Thyroid gland (tissue), 4 donors: ENCODE results near the gene DSG3.

Experiments used
- POLR2A ChIP-seq, 2 donors: fragments of 450-650 bp; IDR thresholded peaks; one replicate each; pipeline ENCODE4 v1.6.1; 2017; ENCODE audit warnings: antibody characterized with exemption in 2 of 2, mild to moderate bottlenecking in 2 of 2, moderate library complexity in 1 of 2
- TF ChIP-seq, protein P1 (sequence below), 6 experiments: fragments of 200-600 bp in 3 of 6; fragments of 450-650 bp in 3 of 6; sonication (generic) in 3 of 6; IDR thresholded peaks; one replicate each; pipeline ENCODE4 v1.5.1; 2016 to 2019; ENCODE audit warnings: antibody characterized with exemption in 6 of 6, mild to moderate bottlenecking in 2 of 6, inconsistent platforms in 1 of 6, moderate library complexity in 1 of 6

DNA sequence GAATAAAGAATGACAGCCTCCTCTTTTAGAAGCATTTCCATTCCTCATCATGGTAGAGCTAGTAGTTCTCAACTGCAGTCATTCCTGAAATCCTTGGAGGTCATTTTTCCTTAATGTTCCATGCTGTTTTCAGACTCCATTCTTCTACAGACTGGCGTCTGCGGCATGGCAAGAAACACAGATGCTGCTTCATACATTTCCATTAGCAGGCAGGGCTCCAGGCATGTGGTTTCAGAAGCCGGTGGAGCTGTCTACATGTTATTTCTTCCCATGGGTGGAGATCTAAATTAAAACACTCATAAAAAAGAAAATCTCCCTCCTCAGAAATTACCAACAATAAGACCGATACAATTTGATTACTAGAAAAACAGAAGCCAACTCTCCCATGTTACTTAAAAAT, 6.0 kb upstream of the DSG3 start:
- TF ChIP-seq, protein P1, sequence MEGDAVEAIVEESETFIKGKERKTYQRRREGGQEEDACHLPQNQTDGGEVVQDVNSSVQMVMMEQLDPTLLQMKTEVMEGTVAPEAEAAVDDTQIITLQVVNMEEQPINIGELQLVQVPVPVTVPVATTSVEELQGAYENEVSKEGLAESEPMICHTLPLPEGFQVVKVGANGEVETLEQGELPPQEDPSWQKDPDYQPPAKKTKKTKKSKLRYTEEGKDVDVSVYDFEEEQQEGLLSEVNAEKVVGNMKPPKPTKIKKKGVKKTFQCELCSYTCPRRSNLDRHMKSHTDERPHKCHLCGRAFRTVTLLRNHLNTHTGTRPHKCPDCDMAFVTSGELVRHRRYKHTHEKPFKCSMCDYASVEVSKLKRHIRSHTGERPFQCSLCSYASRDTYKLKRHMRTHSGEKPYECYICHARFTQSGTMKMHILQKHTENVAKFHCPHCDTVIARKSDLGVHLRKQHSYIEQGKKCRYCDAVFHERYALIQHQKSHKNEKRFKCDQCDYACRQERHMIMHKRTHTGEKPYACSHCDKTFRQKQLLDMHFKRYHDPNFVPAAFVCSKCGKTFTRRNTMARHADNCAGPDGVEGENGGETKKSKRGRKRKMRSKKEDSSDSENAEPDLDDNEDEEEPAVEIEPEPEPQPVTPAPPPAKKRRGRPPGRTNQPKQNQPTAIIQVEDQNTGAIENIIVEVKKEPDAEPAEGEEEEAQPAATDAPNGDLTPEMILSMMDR (IDR thresholded peaks at IDR 0.05) = no peak
- TF ChIP-seq POLR2A (IDR thresholded peaks at IDR 0.05) = no peak
